ENCODE data around the gene PPL.

DNA sequence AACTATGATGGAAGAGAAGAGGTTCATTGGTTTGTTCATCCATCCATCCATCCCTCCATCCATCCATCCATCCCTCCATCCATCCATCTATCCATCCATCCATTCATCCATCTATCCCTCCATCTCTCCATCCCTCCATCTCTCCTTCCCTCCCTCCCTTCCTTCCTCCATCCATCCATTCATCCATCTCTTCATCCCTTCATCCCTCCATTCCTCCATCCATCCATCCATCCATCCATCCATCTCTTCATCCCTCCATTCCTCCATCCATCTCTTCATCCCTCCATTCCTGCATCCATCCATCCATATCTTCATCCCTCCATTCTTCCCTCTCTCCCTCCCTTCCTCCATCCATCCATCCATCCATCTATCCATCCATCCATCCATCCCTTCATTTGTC, 10.0 kb upstream of the PPL start:
- TF ChIP-seq, protein P1, sequence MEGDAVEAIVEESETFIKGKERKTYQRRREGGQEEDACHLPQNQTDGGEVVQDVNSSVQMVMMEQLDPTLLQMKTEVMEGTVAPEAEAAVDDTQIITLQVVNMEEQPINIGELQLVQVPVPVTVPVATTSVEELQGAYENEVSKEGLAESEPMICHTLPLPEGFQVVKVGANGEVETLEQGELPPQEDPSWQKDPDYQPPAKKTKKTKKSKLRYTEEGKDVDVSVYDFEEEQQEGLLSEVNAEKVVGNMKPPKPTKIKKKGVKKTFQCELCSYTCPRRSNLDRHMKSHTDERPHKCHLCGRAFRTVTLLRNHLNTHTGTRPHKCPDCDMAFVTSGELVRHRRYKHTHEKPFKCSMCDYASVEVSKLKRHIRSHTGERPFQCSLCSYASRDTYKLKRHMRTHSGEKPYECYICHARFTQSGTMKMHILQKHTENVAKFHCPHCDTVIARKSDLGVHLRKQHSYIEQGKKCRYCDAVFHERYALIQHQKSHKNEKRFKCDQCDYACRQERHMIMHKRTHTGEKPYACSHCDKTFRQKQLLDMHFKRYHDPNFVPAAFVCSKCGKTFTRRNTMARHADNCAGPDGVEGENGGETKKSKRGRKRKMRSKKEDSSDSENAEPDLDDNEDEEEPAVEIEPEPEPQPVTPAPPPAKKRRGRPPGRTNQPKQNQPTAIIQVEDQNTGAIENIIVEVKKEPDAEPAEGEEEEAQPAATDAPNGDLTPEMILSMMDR (IDR thresholded peaks at IDR 0.05) = no peak
- no peak for TF ChIP-seq POLR2A (IDR thresholded peaks at IDR 0.05)

Data from testis (tissue), 2 donors.